Upper lobe of left lung (tissue), 4 donors: ENCODE results near the gene ULK4.

Source experiments
- CTCF ChIP-seq, 6 experiments: fragments of 450-650 bp in 4 of 6; fragments of 200-600 bp in 2 of 6; sonication (generic) in 2 of 6; IDR thresholded peaks; one replicate each; pipeline ENCODE4 v1.5.1; 2016 to 2019; ENCODE audit warnings: antibody characterized with exemption in 6 of 6
- EP300 ChIP-seq, 4 donors: sonication (generic); formaldehyde crosslinking; IDR thresholded peaks; one replicate each; pipeline ENCODE4 v1.5.1; 2017; ENCODE audit warnings: antibody characterized with exemption in 4 of 4, control low read depth in 2 of 4
- POLR2A ChIP-seq, 4 donors: fragments of 450-650 bp; IDR thresholded peaks; one replicate each; pipeline ENCODE4 v1.5.1; 2016 to 2017; ENCODE audit warnings: antibody characterized with exemption in 4 of 4, mild to moderate bottlenecking in 2 of 4
- POLR2AphosphoS5 ChIP-seq, 2 donors: sonication (generic); formaldehyde crosslinking; IDR thresholded peaks; one replicate each; pipeline ENCODE4 v1.5.1; 2017; ENCODE audit warnings: antibody characterized with exemption in 2 of 2

- TF ChIP-seq POLR2A (IDR thresholded peaks at IDR 0.05) (no peak), CTCF (IDR thresholded peaks at IDR 0.05) (no peak), EP300 (IDR thresholded peaks at IDR 0.05) (no peak), POLR2AphosphoS5 (IDR thresholded peaks at IDR 0.05) (no peak)
These were observed 5.3 kb downstream of the ULK4 start for GRCh38 chr3:41956574-41956973.
